ENCODE results near the gene HEPH.

GRCh38 chrX:66191563-66191962 is 27.5 kb downstream of the HEPH start:
- no peak for TF ChIP-seq CSRNP3 (CRISPR knock-in tag; IDR thresholded peaks at IDR 0.05)
- no peak for TF ChIP-seq RARB (CRISPR knock-in tag; IDR thresholded peaks at IDR 0.05)
- no peak for TF ChIP-seq CREB5 (CRISPR knock-in tag; IDR thresholded peaks at IDR 0.05; ENCODE audit: low read depth)
- no peak for TF ChIP-seq TCF4 (CRISPR knock-in tag; IDR thresholded peaks at IDR 0.05; ENCODE audit: borderline replicate concordance)
- no peak for TF ChIP-seq ZFP30 (CRISPR knock-in tag; IDR thresholded peaks at IDR 0.05)
- TF ChIP-seq TSHZ2 (CRISPR knock-in tag; IDR thresholded peaks at IDR 0.05) = no peak
- TF ChIP-seq OSR1 (CRISPR knock-in tag; IDR thresholded peaks at IDR 0.05) = no peak
- no peak for TF ChIP-seq ZFP3 (CRISPR knock-in tag; IDR thresholded peaks at IDR 0.05)
- no peak for TF ChIP-seq ARNTL (CRISPR knock-in tag; IDR thresholded peaks at IDR 0.05; ENCODE audit: borderline replicate concordance, low read depth)
- TF ChIP-seq CSDC2 (CRISPR knock-in tag; IDR thresholded peaks at IDR 0.05) = no peak
- no peak for TF ChIP-seq PATZ1 (CRISPR knock-in tag; IDR thresholded peaks at IDR 0.05; ENCODE audit: borderline replicate concordance)
- TF ChIP-seq ZNF70 (CRISPR knock-in tag; IDR thresholded peaks at IDR 0.05) = no peak
- TF ChIP-seq PPARA (CRISPR knock-in tag; IDR thresholded peaks at IDR 0.05; ENCODE audit: borderline replicate concordance) = no peak
